Tibial nerve (tissue), 4 donors: Measurements from ENCODE around the gene SUGCT. TPM values are rescaled to one million over a fixed set of nuclear protein-coding genes. Genes with fewer than 3 reads are reported as not detected.

ENCODE experiments used
- DNase-seq, 2 donors: peaks; one replicate each; pipeline ENCODE4 v3.0.0-alpha.2; 2019; ENCODE audit warnings: low spot score in 2 of 2
- H3K27ac ChIP-seq, 4 donors: fragments of 200-600 bp; sonication (generic) in 3 of 4; one replicate each; pipeline ENCODE4 v1.5.1; 2017 to 2019; ENCODE audit warnings: mild to moderate bottlenecking in 1 of 4
- H3K27me3 ChIP-seq, 2 donors: fragments of 200-600 bp; sonication (generic) in 1 of 2; one replicate each; pipeline versions ENCODE4 v1.5.1 to v1.6.0; 2017 to 2019
- H3K36me3 ChIP-seq, 3 donors: fragments of 200-600 bp; sonication (generic); one replicate each; pipeline ENCODE4 v1.5.1; 2018 to 2019
- H3K4me1 ChIP-seq, 4 donors: fragments of 200-600 bp; sonication (generic) in 3 of 4; one replicate each; pipeline ENCODE4 v1.5.1; 2017 to 2019
- H3K4me3 ChIP-seq, 4 donors: fragments of 200-600 bp; sonication (generic) in 3 of 4; one replicate each; pipeline ENCODE4 v1.5.1; 2017 to 2019; ENCODE audit warnings: mild to moderate bottlenecking in 1 of 4, moderate library complexity in 1 of 4
- H3K9me3 ChIP-seq, 4 donors: fragments of 200-600 bp; sonication (generic) in 3 of 4; one replicate each; pipeline ENCODE4 v1.5.1; 2017 to 2019
- EP300 ChIP-seq, 2 donors: sonication (generic); formaldehyde crosslinking; IDR thresholded peaks; one replicate each; pipeline ENCODE4 v1.6.1; 2017; ENCODE audit warnings: antibody characterized with exemption in 2 of 2, mild to moderate bottlenecking in 1 of 2
- POLR2A ChIP-seq, 2 donors: fragments of 450-650 bp; IDR thresholded peaks; one replicate each; pipeline ENCODE4 v1.6.1; 2017; ENCODE audit warnings: antibody characterized with exemption in 2 of 2, mild to moderate bottlenecking in 2 of 2, moderate library complexity in 2 of 2
- WGBS, 2 donors: methylation state at CpG; one replicate each; pipeline ENCODE4 v1.1.5; 2018; 5-methylcytosine and 5-hydroxymethylcytosine counted together
- total RNA-seq, 4 donors: library from RNA; depleted of rRNA; stranded (reverse); fragments of >200 nt; gene quantifications; one replicate each; pipeline ENCODE4 v1.1.0, GENCODE V29; 2016
- TF ChIP-seq, protein P1 (sequence below), 5 experiments: fragments of 200-600 bp in 3 of 5; fragments of 450-650 bp in 2 of 5; sonication (generic) in 3 of 5; IDR thresholded peaks; one replicate each; pipeline ENCODE4 v1.5.1; 2016 to 2019; ENCODE audit warnings: antibody characterized with exemption in 5 of 5, mild to moderate bottlenecking in 3 of 5, moderate library complexity in 2 of 5

The SUGCT gene
- total RNA-seq, 4 donors from 2014 or later = 2.7 to 20.8 (median 6.2) TPM

- no peak for TF ChIP-seq POLR2A (IDR thresholded peaks at IDR 0.05)
- TF ChIP-seq, protein P1, sequence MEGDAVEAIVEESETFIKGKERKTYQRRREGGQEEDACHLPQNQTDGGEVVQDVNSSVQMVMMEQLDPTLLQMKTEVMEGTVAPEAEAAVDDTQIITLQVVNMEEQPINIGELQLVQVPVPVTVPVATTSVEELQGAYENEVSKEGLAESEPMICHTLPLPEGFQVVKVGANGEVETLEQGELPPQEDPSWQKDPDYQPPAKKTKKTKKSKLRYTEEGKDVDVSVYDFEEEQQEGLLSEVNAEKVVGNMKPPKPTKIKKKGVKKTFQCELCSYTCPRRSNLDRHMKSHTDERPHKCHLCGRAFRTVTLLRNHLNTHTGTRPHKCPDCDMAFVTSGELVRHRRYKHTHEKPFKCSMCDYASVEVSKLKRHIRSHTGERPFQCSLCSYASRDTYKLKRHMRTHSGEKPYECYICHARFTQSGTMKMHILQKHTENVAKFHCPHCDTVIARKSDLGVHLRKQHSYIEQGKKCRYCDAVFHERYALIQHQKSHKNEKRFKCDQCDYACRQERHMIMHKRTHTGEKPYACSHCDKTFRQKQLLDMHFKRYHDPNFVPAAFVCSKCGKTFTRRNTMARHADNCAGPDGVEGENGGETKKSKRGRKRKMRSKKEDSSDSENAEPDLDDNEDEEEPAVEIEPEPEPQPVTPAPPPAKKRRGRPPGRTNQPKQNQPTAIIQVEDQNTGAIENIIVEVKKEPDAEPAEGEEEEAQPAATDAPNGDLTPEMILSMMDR (IDR thresholded peaks at IDR 0.05) = no peak
- TF ChIP-seq EP300 (IDR thresholded peaks at IDR 0.05) = no peak
- Histone ChIP-seq H3K4me1 (no peaks in the 10 kb centered on the region), H3K27ac (no peak overlapping the region), H3K36me3 (no peaks in the 10 kb centered on the region), H3K27me3 (no peaks in the 10 kb centered on the region), H3K4me3 (no peak overlapping the region), H3K9me3 (peaks cover 0 to 13% (median 0%) of the 10 kb centered on the region in 4 donors)
- DNase-seq = no peak
- WGBS, 2 donors = 72 to 79% methylated on average over 6 of the region's 6 CpGs
Measured at GRCh38 chr7:40507166-40507565, 372.4 kb downstream of the SUGCT start.

- Histone ChIP-seq H3K27ac (no peak overlapping the region), H3K36me3 (no peaks in the 10 kb centered on the region), H3K9me3 (peaks cover 0 to 13% (median 0%) of the 10 kb centered on the region in 4 donors), H3K4me1 (no peaks in the 10 kb centered on the region), H3K27me3 (no peaks in the 10 kb centered on the region), H3K4me3 (no peak overlapping the region)
- no peak for DNase-seq
- 66 to 72% methylated on average over 4 of the region's 4 CpGs for WGBS, 2 donors
- TF ChIP-seq, protein P1 (IDR thresholded peaks at IDR 0.05) = no peak
- TF ChIP-seq POLR2A (IDR thresholded peaks at IDR 0.05) (no peak), EP300 (IDR thresholded peaks at IDR 0.05) (no peak)
Measured at GRCh38 chr7:40509287-40509996, 374.6 kb downstream of the SUGCT start.

DNA sequence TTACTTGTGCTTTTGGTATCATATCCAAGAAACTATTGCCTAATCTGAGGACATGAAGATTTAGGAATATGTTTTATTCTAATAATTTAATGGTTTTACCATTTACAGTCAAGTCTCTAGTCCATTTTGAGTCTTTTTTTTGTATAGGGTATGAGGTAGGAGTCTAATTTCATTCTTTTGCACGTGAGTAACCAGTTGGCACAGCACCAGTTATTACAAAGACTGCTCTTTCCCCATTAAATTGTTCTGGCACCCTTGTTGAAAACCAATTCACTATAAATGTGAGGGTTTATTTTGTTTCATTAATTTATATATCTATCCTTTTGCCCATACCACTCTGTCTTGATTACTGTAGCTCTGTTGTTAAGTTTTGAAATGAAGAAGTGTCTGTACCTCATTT is 381.6 kb downstream of the SUGCT start:
- no peak overlapping the region for H3K27ac ChIP-seq
- no peak for TF ChIP-seq EP300 (IDR thresholded peaks at IDR 0.05)
- TF ChIP-seq, protein P1 (IDR thresholded peaks at IDR 0.05) = no peak
- no peak for TF ChIP-seq POLR2A (IDR thresholded peaks at IDR 0.05)
- no peaks in the 10 kb centered on the region for H3K27me3 ChIP-seq
- H3K9me3 ChIP-seq = no peaks in the 10 kb centered on the region
- no peaks in the 10 kb centered on the region for H3K36me3 ChIP-seq
- H3K4me3 ChIP-seq = no peak overlapping the region
- WGBS, 2 donors = 17 to 23% methylated on average over 1 of the region's 1 CpG
- H3K4me1 ChIP-seq = no peaks in the 10 kb centered on the region
- no peak for DNase-seq

GRCh38 chr7:40519009-40519408 is 384.2 kb downstream of the SUGCT start:
- Histone ChIP-seq H3K4me3 (no peak overlapping the region), H3K27ac (no peak overlapping the region), H3K36me3 (no peaks in the 10 kb centered on the region), H3K4me1 (no peaks in the 10 kb centered on the region), H3K9me3 (no peaks in the 10 kb centered on the region), H3K27me3 (no peaks in the 10 kb centered on the region)
- 92 to 94% methylated on average over 3 of the region's 3 CpGs for WGBS, 2 donors
- TF ChIP-seq, protein P1 (IDR thresholded peaks at IDR 0.05) = no peak
- TF ChIP-seq EP300 (IDR thresholded peaks at IDR 0.05) = no peak
- TF ChIP-seq POLR2A (IDR thresholded peaks at IDR 0.05) = no peak
- DNase-seq = no peak

- no peak for DNase-seq
- H3K4me3 ChIP-seq = no peak overlapping the region
- H3K36me3 ChIP-seq = no peaks in the 10 kb centered on the region
- H3K27ac ChIP-seq = no peak overlapping the region
- H3K9me3 ChIP-seq = no peaks in the 10 kb centered on the region
- no peak for TF ChIP-seq POLR2A (IDR thresholded peaks at IDR 0.05)
- no peak for TF ChIP-seq EP300 (IDR thresholded peaks at IDR 0.05)
- TF ChIP-seq, protein P1 (IDR thresholded peaks at IDR 0.05) = no peak
- no peaks in the 10 kb centered on the region for H3K27me3 ChIP-seq
- 76 to 77% methylated on average over 7 of the region's 7 CpGs for WGBS, 2 donors
- no peaks in the 10 kb centered on the region for H3K4me1 ChIP-seq
Measured at GRCh38 chr7:40520986-40521738, 386.4 kb downstream of the SUGCT start.
